GM19240 (cell line): ENCODE measurements around the gene LGALS9B.
"Not testable (repeated sequence)": the region's sequence is repeated elsewhere in the genome, so short reads cannot be mapped to it uniquely, and the experiment has no call there.

Source experiments
- DNase-seq: peaks from one replicate; pipeline ENCODE4 v3.0.0; 2011; ENCODE audit warnings: low spot score; ENCODE audit not compliant: insufficient read length

Gene LGALS9B

GRCh38 chr17:20417492-20418080 is 49.8 kb downstream of the LGALS9B start:
- DNase-seq, result not testable (repeated sequence)

GRCh38 chr17:20416381-20416911 is 50.9 kb downstream of the LGALS9B start:
- DNase-seq, result not testable (repeated sequence)

GRCh38 chr17:20415479-20415878 is 51.9 kb downstream of the LGALS9B start:
- DNase-seq, result not testable (repeated sequence)

- DNase-seq, result not testable (repeated sequence)
These were observed 65.9 kb downstream of the LGALS9B start for GRCh38 chr17:20401306-20402022.

GRCh38 chr17:20400559-20401305 is 66.6 kb downstream of the LGALS9B start:
- not testable (repeated sequence) for DNase-seq
